Measurements from ENCODE around the gene PTPRM.

PTPRM gene

GRCh38 chr18:7600036-7600435 is 32.9 kb downstream of the PTPRM start:
- DNase-seq (ENCODE audit: low spot score), result no peak

- no peak for DNase-seq (ENCODE audit: low spot score)
Observed at GRCh38 chr18:7600528-7601245, 33.6 kb downstream of the PTPRM start.

GRCh38 chr18:7601246-7601615 is 34.1 kb downstream of the PTPRM start:
- no peak for DNase-seq (ENCODE audit: low spot score)

- DNase-seq (ENCODE audit: low spot score), result no peak
Observed at GRCh38 chr18:7601936-7602335, 34.8 kb downstream of the PTPRM start.

- no peak for DNase-seq (ENCODE audit: low spot score)
Observed at GRCh38 chr18:7603259-7604000, 36.3 kb downstream of the PTPRM start.

GRCh38 chr18:7604361-7604760 is 37.2 kb downstream of the PTPRM start:
- DNase-seq (ENCODE audit: low spot score), result no peak

GRCh38 chr18:7605705-7606104 is 38.6 kb downstream of the PTPRM start:
- DNase-seq (ENCODE audit: low spot score), result no peak

- no peak for DNase-seq (ENCODE audit: low spot score)
Observed at GRCh38 chr18:7607540-7608173, 40.5 kb downstream of the PTPRM start.

GRCh38 chr18:7608174-7608550 is 41.0 kb downstream of the PTPRM start:
- DNase-seq (ENCODE audit: low spot score), result no peak

- DNase-seq (ENCODE audit: low spot score), result no peak
Observed at GRCh38 chr18:7608781-7609201, 41.7 kb downstream of the PTPRM start.

- no peak for DNase-seq (ENCODE audit: low spot score)
Observed at GRCh38 chr18:7609617-7610016, 42.5 kb downstream of the PTPRM start.

GRCh38 chr18:7614042-7614441 is 46.9 kb downstream of the PTPRM start:
- DNase-seq (ENCODE audit: low spot score), result no peak

- no peak for DNase-seq (ENCODE audit: low spot score)
Observed at GRCh38 chr18:7615840-7616239, 48.7 kb downstream of the PTPRM start.

- DNase-seq (ENCODE audit: low spot score), result no peak
Observed at GRCh38 chr18:7616661-7617060, 49.5 kb downstream of the PTPRM start.

GRCh38 chr18:7617738-7618422 is 50.8 kb downstream of the PTPRM start:
- peak; percentile 20 for DNase-seq (ENCODE audit: low spot score)

GRCh38 chr18:7618891-7619442 is 51.9 kb downstream of the PTPRM start:
- no peak for DNase-seq (ENCODE audit: low spot score)

GRCh38 chr18:7619676-7620075 is 52.6 kb downstream of the PTPRM start:
- no peak for DNase-seq (ENCODE audit: low spot score)

GRCh38 chr18:7622721-7623120 is 55.6 kb downstream of the PTPRM start:
- DNase-seq (ENCODE audit: low spot score), result no peak

GRCh38 chr18:7623681-7624080 is 56.6 kb downstream of the PTPRM start:
- DNase-seq (ENCODE audit: low spot score), result no peak

GRCh38 chr18:7624697-7625096 is 57.6 kb downstream of the PTPRM start:
- DNase-seq (ENCODE audit: low spot score), result no peak

- DNase-seq (ENCODE audit: low spot score), result no peak
Observed at GRCh38 chr18:7626175-7626921, 59.2 kb downstream of the PTPRM start.

Data from globus pallidus (tissue), 1 donor.